Breast epithelium (tissue), 3 donors: ENCODE results near the gene CCDC34.

Source experiments
- POLR2A ChIP-seq: fragments of 450-650 bp; IDR thresholded peaks from one replicate; pipeline ENCODE4 v1.6.1; 2016; ENCODE audit warnings: antibody characterized with exemption, mild to moderate bottlenecking, moderate library complexity
- TF ChIP-seq, protein P1 (sequence below), 3 donors: fragments of 450-650 bp; IDR thresholded peaks; one replicate each; pipeline ENCODE4 v1.5.1; 2016 to 2017; ENCODE audit warnings: antibody characterized with exemption in 3 of 3, mild to moderate bottlenecking in 3 of 3, moderate library complexity in 3 of 3

DNA sequence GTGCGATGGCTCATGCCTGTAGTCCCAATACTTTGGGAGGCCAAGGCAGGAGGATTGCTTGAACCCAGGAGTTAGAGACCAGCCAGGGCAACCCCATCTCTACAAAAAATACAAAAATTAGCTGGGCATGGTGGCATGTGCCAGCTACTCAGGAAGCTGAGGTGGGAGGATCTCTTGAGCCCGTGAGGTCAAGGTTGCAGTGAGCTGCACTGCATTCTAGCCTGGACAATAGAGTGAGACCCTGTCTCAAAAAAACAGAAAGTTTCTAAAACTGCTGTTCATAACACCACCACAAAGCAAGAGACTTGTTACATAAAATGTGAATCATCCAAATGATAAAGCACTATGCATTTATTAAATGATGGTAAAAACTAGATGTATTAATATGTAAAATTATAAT, 40.2 kb upstream of the CCDC34 start:
- TF ChIP-seq, protein P1, sequence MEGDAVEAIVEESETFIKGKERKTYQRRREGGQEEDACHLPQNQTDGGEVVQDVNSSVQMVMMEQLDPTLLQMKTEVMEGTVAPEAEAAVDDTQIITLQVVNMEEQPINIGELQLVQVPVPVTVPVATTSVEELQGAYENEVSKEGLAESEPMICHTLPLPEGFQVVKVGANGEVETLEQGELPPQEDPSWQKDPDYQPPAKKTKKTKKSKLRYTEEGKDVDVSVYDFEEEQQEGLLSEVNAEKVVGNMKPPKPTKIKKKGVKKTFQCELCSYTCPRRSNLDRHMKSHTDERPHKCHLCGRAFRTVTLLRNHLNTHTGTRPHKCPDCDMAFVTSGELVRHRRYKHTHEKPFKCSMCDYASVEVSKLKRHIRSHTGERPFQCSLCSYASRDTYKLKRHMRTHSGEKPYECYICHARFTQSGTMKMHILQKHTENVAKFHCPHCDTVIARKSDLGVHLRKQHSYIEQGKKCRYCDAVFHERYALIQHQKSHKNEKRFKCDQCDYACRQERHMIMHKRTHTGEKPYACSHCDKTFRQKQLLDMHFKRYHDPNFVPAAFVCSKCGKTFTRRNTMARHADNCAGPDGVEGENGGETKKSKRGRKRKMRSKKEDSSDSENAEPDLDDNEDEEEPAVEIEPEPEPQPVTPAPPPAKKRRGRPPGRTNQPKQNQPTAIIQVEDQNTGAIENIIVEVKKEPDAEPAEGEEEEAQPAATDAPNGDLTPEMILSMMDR (IDR thresholded peaks at IDR 0.05) = no peak
- TF ChIP-seq POLR2A = no peak
